T-helper 2 cell (primary cell): ENCODE data around the gene MPP4.

Experiments used
- DNase-seq, 5 experiments: peaks; one replicate each; pipeline versions ENCODE4 v3.0.0 to v3.0.0-alpha.2; 2012 to 2022

The MPP4 gene

GRCh38 chr2:201622306-201622970, 76.0 kb downstream of the MPP4 start:
- no peak for DNase-seq

- no peak for DNase-seq
These were observed 77.0 kb downstream of the MPP4 start for GRCh38 chr2:201621293-201621999.

GRCh38 chr2:201618744-201619662, 79.4 kb downstream of the MPP4 start:
- no peak for DNase-seq

- DNase-seq, result no peak
These were observed 90.4 kb downstream of the MPP4 start for GRCh38 chr2:201608021-201608420.

- DNase-seq, result no peak
These were observed 90.9 kb downstream of the MPP4 start for GRCh38 chr2:201607568-201607967.

- DNase-seq, result no peak
These were observed 97.5 kb downstream of the MPP4 start for GRCh38 chr2:201600906-201601305.

- DNase-seq, result no peak
These were observed 101.0 kb downstream of the MPP4 start for GRCh38 chr2:201597397-201597796.
